Ovary (tissue), 3 donors: Measurements from ENCODE around the gene VSTM1.

ENCODE experiments used
- CTCF ChIP-seq, 3 donors: fragments of 450-650 bp in 2 of 3; fragments of 200-600 bp in 1 of 3; IDR thresholded peaks; one replicate each; pipeline versions ENCODE4 v1.5.1 to v1.8.0; 2016 to 2022; ENCODE audit warnings: antibody characterized with exemption in 3 of 3, mild to moderate bottlenecking in 1 of 3
- EP300 ChIP-seq: sonication (generic); formaldehyde crosslinking; IDR thresholded peaks from one replicate; pipeline ENCODE4 v1.6.1; 2017; ENCODE audit warnings: antibody characterized with exemption
- POLR2A ChIP-seq: fragments of 450-650 bp; IDR thresholded peaks from one replicate; pipeline ENCODE4 v1.6.1; 2017; ENCODE audit warnings: antibody characterized with exemption, mild to moderate bottlenecking, moderate library complexity
- donor health status: DM: no; HTN: no; CAD: no.

DNA sequence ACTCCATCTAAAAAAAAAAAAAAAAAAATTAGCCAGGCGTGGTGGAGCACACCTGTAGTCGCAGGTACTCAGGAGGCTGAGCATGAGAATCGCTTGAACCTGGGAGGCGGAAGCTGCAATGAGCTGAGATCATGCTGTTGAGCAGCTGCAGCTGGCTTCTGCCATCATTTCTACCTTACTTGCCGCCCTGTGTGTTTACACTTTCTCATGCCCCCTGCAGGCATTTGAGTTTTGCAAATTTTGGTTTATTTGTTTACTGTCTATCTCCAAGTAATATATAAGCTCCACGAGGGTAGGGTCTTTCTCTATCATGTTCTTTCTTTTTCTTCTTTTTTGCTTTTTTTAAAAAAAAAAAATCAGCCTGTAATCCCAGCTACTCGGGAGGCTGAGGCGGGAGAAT, 54.3 kb downstream of the VSTM1 start:
- no peak for TF ChIP-seq POLR2A
- no peak for TF ChIP-seq CTCF (IDR thresholded peaks at IDR 0.05)
- no peak for TF ChIP-seq EP300
